Gastrocnemius medialis (tissue), 4 donors: ENCODE data around the gene CHST11.

Experiments used
- POLR2A ChIP-seq, 2 donors: fragments of 450-650 bp; IDR thresholded peaks; one replicate each; pipeline ENCODE4 v1.6.1; 2017; ENCODE audit warnings: antibody characterized with exemption in 2 of 2, mild to moderate bottlenecking in 2 of 2, moderate library complexity in 2 of 2
- TF ChIP-seq, protein P1 (sequence below), 5 experiments: fragments of 450-650 bp in 3 of 5; fragments of 200-600 bp in 2 of 5; sonication (generic) in 2 of 5; IDR thresholded peaks in 4 of 5; conservative IDR thresholded peaks in 1 of 5; 1 replicate in 4 of 5; 2 replicates in 1 of 5; pipeline ENCODE4 v1.5.1; 2016 to 2019; ENCODE audit warnings: antibody characterized with exemption in 5 of 5, mild to moderate bottlenecking in 3 of 5, moderate library complexity in 3 of 5

- TF ChIP-seq, protein P1, sequence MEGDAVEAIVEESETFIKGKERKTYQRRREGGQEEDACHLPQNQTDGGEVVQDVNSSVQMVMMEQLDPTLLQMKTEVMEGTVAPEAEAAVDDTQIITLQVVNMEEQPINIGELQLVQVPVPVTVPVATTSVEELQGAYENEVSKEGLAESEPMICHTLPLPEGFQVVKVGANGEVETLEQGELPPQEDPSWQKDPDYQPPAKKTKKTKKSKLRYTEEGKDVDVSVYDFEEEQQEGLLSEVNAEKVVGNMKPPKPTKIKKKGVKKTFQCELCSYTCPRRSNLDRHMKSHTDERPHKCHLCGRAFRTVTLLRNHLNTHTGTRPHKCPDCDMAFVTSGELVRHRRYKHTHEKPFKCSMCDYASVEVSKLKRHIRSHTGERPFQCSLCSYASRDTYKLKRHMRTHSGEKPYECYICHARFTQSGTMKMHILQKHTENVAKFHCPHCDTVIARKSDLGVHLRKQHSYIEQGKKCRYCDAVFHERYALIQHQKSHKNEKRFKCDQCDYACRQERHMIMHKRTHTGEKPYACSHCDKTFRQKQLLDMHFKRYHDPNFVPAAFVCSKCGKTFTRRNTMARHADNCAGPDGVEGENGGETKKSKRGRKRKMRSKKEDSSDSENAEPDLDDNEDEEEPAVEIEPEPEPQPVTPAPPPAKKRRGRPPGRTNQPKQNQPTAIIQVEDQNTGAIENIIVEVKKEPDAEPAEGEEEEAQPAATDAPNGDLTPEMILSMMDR (IDR thresholded peaks at IDR 0.05 in 4 of 5, conservative IDR thresholded peaks at IDR 0.05 in 1 of 5), result no peak
- TF ChIP-seq POLR2A (IDR thresholded peaks at IDR 0.05), result no peak
Observed at GRCh38 chr12:104435175-104435574, 21.6 kb upstream of the CHST11 start.
